GM12878 (cell line): Measurements from ENCODE around the gene ASMTL. TPM values are rescaled to one million over a fixed set of nuclear protein-coding genes. Genes with fewer than 3 reads are reported as not detected.

ENCODE experiments used
- ATAC-seq: fragments of 200-7000 bp; cut with Tn5 transposase; 3 replicates; pipeline ENCODE4 v1.9.1; 2020; ENCODE audit warnings: mild to moderate bottlenecking, moderate library complexity
- BruUV-seq: library from RNA; stranded (reverse); fragments of 400-500 nt; replicated peaks from 2 replicates; lab custom pipeline; 2021; lab: Mats Ljungman, UMichigan
- CTCF ChIA-PET: fragments of 300-600 bp; sonication (Branson Sonifier 250); formaldehyde crosslinking; extraction: SDS; loops from one replicate; lab custom pipeline; 2021; ENCODE audit warnings: inconsistent platforms; lab: Yijun Ruan, JAX
- POLR2A ChIA-PET: fragments of 350-600 bp; formaldehyde crosslinking; extraction: SDS; loops from one replicate; lab custom pipeline; 2021; ENCODE audit warnings: inconsistent platforms; lab: Charles Lee
- RAD21 ChIA-PET: fragments of 300-600 bp; sonication (Branson Sonifier 250); formaldehyde crosslinking; loops from one replicate; lab custom pipeline; 2023; ENCODE audit warnings: antibody characterized with exemption; ENCODE audit not compliant: unreplicated experiment; lab: Charles Lee
- SMC1A ChIA-PET: fragments of 300-600 bp; sonication (Branson Sonifier 250); formaldehyde crosslinking; loops from one replicate; lab custom pipeline; 2023; ENCODE audit not compliant: unreplicated experiment, uncharacterized antibody; lab: Charles Lee
- DNase-seq: peaks from one replicate; pipeline ENCODE4 v3.0.0-alpha.2; 2011; ENCODE audit warnings: low read depth, low spot score
- FAIRE-seq: peaks from 3 replicates; lab custom pipeline; 2011; peaks lifted over from hg19 to GRCh38; lab: Jason Lieb, UNC
- H2AFZ ChIP-seq: 2 replicates; pipeline ENCODE4 v1.6.0; 2011; ENCODE audit warnings: low read depth, low read length, control low read depth; ENCODE audit not compliant: control insufficient read depth
- H3K27ac ChIP-seq: 2 replicates; pipeline ENCODE4 v1.5.1; 2011; ENCODE audit warnings: control low read depth; ENCODE audit not compliant: control insufficient read depth, insufficient read depth
- H3K27me3 ChIP-seq, 2 experiments: replicated peaks in 1 of 2; 2 replicates each; pipeline versions ENCODE4 v1.6.0 to v1.6.1; 2011; ENCODE audit warnings: low read length in 1 of 2; ENCODE audit not compliant: control insufficient read depth in 2 of 2, insufficient read depth in 2 of 2
- H3K36me3 ChIP-seq, 2 experiments: 2 replicates each; pipeline ENCODE4 v1.5.1; 2011; ENCODE audit warnings: low read length in 1 of 2; ENCODE audit not compliant: control insufficient read depth in 2 of 2, insufficient read depth in 2 of 2
- H3K4me1 ChIP-seq: 2 replicates; pipeline ENCODE4 v1.6.1; 2011; ENCODE audit warnings: mild to moderate bottlenecking, low read length, moderate library complexity, mixed read lengths; ENCODE audit not compliant: control insufficient read depth, insufficient read depth
- H3K4me2 ChIP-seq: 2 replicates; pipeline ENCODE4 v1.6.0; 2011; ENCODE audit warnings: control low read depth; ENCODE audit not compliant: control insufficient read depth, insufficient read depth
- H3K4me3 ChIP-seq: fragments of 200-600 bp; sonication (generic); 2 replicates; pipeline ENCODE4 v1.5.1; 2016
- H3K79me2 ChIP-seq: 2 replicates; pipeline ENCODE4 v1.6.0; 2011; ENCODE audit warnings: low read length; ENCODE audit not compliant: control insufficient read depth, insufficient read depth
- H3K9ac ChIP-seq: 2 replicates; pipeline ENCODE4 v1.8.0; 2011; ENCODE audit warnings: low read length, control low read depth, mixed read lengths; ENCODE audit not compliant: control insufficient read depth, insufficient read depth
- H3K9me3 ChIP-seq: replicated peaks from 3 replicates; pipeline ENCODE4 v1.5.1; 2011; ENCODE audit warnings: mild to moderate bottlenecking, low read length; ENCODE audit not compliant: control insufficient read depth, insufficient read depth
- H4K20me1 ChIP-seq: 2 replicates; pipeline ENCODE4 v1.6.0; 2011; ENCODE audit not compliant: control insufficient read depth, insufficient read depth
- BACH1 ChIP-seq: fragments of 450-650 bp; IDR thresholded peaks from 2 replicates; pipeline ENCODE4 v1.6.1; 2017; ENCODE audit warnings: mild to moderate bottlenecking, borderline replicate concordance
- CBFB ChIP-seq: IDR thresholded peaks from 2 replicates; pipeline ENCODE4 v1.6.1; 2016; ENCODE audit warnings: antibody characterized with exemption, low read depth
- CEBPB ChIP-seq, 2 experiments: fragments of 150-350 bp in 1 of 2; IDR thresholded peaks; 2 replicates each; pipeline ENCODE4 v1.6.1; 2012 to 2014; ENCODE audit warnings: low read depth in 2 of 2, low read length in 2 of 2, borderline replicate concordance in 1 of 2, inconsistent platforms in 1 of 2
- CEBPZ ChIP-seq: fragments of 150-350 bp; IDR thresholded peaks from 2 replicates; pipeline ENCODE4 v1.6.1; 2016; ENCODE audit warnings: low read depth, low read length
- CUX1 ChIP-seq: IDR thresholded peaks from 2 replicates; pipeline ENCODE4 v1.6.1; 2012; ENCODE audit warnings: improper control_type of control experiment, low read depth, low read length; ENCODE audit not compliant: insufficient replicate concordance
- EED ChIP-seq: sonication (generic); IDR thresholded peaks from 2 replicates; pipeline ENCODE4 v1.6.1; 2016; ENCODE audit warnings: antibody characterized with exemption, low read depth
- FOXM1 ChIP-seq: IDR thresholded peaks from 2 replicates; pipeline ENCODE4 v1.6.1; 2012; ENCODE audit warnings: low read depth, mild to moderate bottlenecking, inconsistent platforms, low read length, moderate library complexity
- NFXL1 ChIP-seq: fragments of 450-650 bp; IDR thresholded peaks from 2 replicates; pipeline ENCODE4 v1.6.1; 2017; ENCODE audit warnings: antibody characterized with exemption, mild to moderate bottlenecking, borderline replicate concordance
- RB1 ChIP-seq: fragments of 450-650 bp; formaldehyde crosslinking; IDR thresholded peaks from 2 replicates; pipeline ENCODE4 v1.6.1; 2017; ENCODE audit warnings: mild to moderate bottlenecking, borderline replicate concordance
- RBBP5 ChIP-seq: fragments of 200-600 bp; sonication (generic); conservative IDR thresholded peaks from 2 replicates; pipeline ENCODE4 v1.6.1; 2016
- SMARCA5 ChIP-seq: fragments of 450-650 bp; IDR thresholded peaks from 2 replicates; pipeline ENCODE4 v1.6.1; 2017; ENCODE audit warnings: mild to moderate bottlenecking
- SREBF1 ChIP-seq: IDR thresholded peaks from 2 replicates; pipeline ENCODE4 v1.6.1; 2012; ENCODE audit warnings: mild to moderate bottlenecking, low read length
- SRF ChIP-seq, 2 experiments: IDR thresholded peaks; 2 replicates each; pipeline ENCODE4 v1.6.1; 2011; ENCODE audit warnings: low read depth in 2 of 2, low read length in 2 of 2, mild to moderate bottlenecking in 1 of 2, moderate library complexity in 1 of 2
- ZNF622 ChIP-seq: fragments of 450-650 bp; IDR thresholded peaks from 2 replicates; pipeline ENCODE4 v1.6.1; 2017; ENCODE audit warnings: mild to moderate bottlenecking, inconsistent platforms
- WGBS: methylation state at CpG from one replicate; pipeline ENCODE4 v1.1.6; 2016; ENCODE audit warnings: low lambda C conversion rate; ENCODE audit not compliant: insufficient replicate concordance, insufficient coverage; ENCODE audit errors: missing lambda C conversion rate; 5-methylcytosine and 5-hydroxymethylcytosine counted together
- in situ Hi-C: fragments of 300-500 bp; cut with MboI; formaldehyde crosslinking; loops from 9 replicates; pipeline ENCODE4 v1.14.3; 2018; ENCODE audit warnings: mixed read lengths
- intact Hi-C: fragments of 100-400 bp; cut with micrococcal nuclease; formaldehyde crosslinking; loops from one replicate; pipeline ENCODE4 v1.14.2; 2022; ENCODE audit not compliant: unreplicated experiment
- polyA plus RNA-seq, 11 experiments: library from polyadenylated mRNA; depleted of rRNA in 4 of 11; unstranded in 6 of 11; stranded (reverse) in 5 of 11; fragments of >200 nt; fragmentation: Nextera tagmentation in 4 of 11; fragmentation: Illumina TruSeq in 1 of 11; extraction: Ambion mirVana in 4 of 11; extraction: Trizol in 1 of 11; gene quantifications; 1 replicate in 1 of 11; 2 replicates in 10 of 11; pipeline versions ENCODE4 v1.2.1 to v1.2.3, GENCODE V29; 2011 to 2016; ENCODE audit warnings: inconsistent platforms in 2 of 11, missing spikeins in 2 of 11, low read depth in 1 of 11
- total RNA-seq, 4 experiments: library from RNA; depleted of rRNA in 3 of 4; stranded (reverse); fragments of >200 nt in 3 of 4; fragmentation: Illumina TruSeq in 1 of 4; extraction: Trizol in 1 of 4; gene quantifications; 2 replicates each; pipeline versions ENCODE4 v1.2.1 to v1.2.3, GENCODE V29; 2013 to 2021

The ASMTL gene
- total and polyA plus RNA-seq, 10 of the 15 experiments (the other 5 are each of a cell fraction or from before 2014, with no cell fraction given): 1.6 to 51.9 (median 32.1) TPM

- Histone ChIP-seq H3K36me3 (peaks cover 3 to 6% of the 10 kb centered on the region in 2 experiments; a peak in 3 of 4 replicates), H3K27me3 (no peaks in the 10 kb centered on the region), H3K27ac (no peak overlapping the region), H4K20me1 (no peaks in the 10 kb centered on the region), H3K4me2 (no peak overlapping the region), H3K79me2 (peaks cover 29% of the 10 kb centered on the region), H3K9ac (no peak overlapping the region), H3K9me3 (peaks cover 2% of the 10 kb centered on the region), H2AFZ (no peak overlapping the region), H3K4me1 (peaks cover 30% of the 10 kb centered on the region), H3K4me3 (no peak overlapping the region)
- no peak for DNase-seq
- POLR2A ChIA-PET: no interaction called here
- in situ Hi-C loops: no loop called here
- TF ChIP-seq EED (no peak), CBFB (no peak), RBBP5 (no peak), RB1 (no peak), FOXM1 (no peak), CUX1 (no peak), SMARCA5 (no peak), SREBF1 (no peak), CEBPB (IDR thresholded peaks at IDR 0.05; ENCODE audit: borderline replicate concordance in 1 of 2, low read depth in 2 of 2, low read length in 2 of 2) (no peak), SRF (IDR thresholded peaks at IDR 0.05; ENCODE audit: low read depth in 2 of 2, low read length in 2 of 2) (no peak), ZNF622 (no peak), BACH1 (no peak), CEBPZ (no peak), NFXL1 (no peak)
- no peak for FAIRE-seq
- SMC1A ChIA-PET: no interaction called here
- intact Hi-C loops: no loop called here
- CTCF ChIA-PET: no interaction called here
- ATAC-seq: no peak
- WGBS: 96% methylated on average over 4 of the region's 4 CpGs
- BruUV-seq: no TSS peak
- RAD21 ChIA-PET: no interaction called here
These were observed 22.8 kb upstream of the ASMTL start for GRCh38 chrX:1475481-1475880.
